Osteocyte (in vitro differentiated cells): ENCODE results near the gene PRMT5. TPM values are rescaled to one million over a fixed set of nuclear protein-coding genes. Genes with fewer than 3 reads are reported as not detected.

Source experiments
- DNase-seq: peaks from one replicate; pipeline ENCODE4 v3.0.0; 2021; ENCODE audit warnings: mixed read lengths; ENCODE audit not compliant: unreplicated experiment; ENCODE audit errors: extremely low spot score
- H3K27ac Mint-ChIP-seq: one replicate; pipeline ENCODE4 v1.8.0; 2021; ENCODE audit warnings: mild to moderate bottlenecking, mixed read lengths; ENCODE audit not compliant: unreplicated experiment
- H3K27me3 Mint-ChIP-seq: one replicate; pipeline ENCODE4 v1.8.0; 2021; ENCODE audit warnings: mixed read lengths; ENCODE audit not compliant: unreplicated experiment
- H3K36me3 Mint-ChIP-seq: one replicate; pipeline ENCODE4 v1.8.0; 2021; ENCODE audit warnings: mixed read lengths; ENCODE audit not compliant: unreplicated experiment
- H3K4me1 Mint-ChIP-seq: one replicate; pipeline ENCODE4 v1.8.0; 2021; ENCODE audit warnings: mixed read lengths; ENCODE audit not compliant: unreplicated experiment
- H3K4me3 Mint-ChIP-seq: one replicate; pipeline ENCODE4 v1.8.0; 2021; ENCODE audit warnings: mild to moderate bottlenecking, moderate library complexity, mixed read lengths; ENCODE audit not compliant: unreplicated experiment
- H3K9me3 Mint-ChIP-seq: one replicate; pipeline ENCODE4 v1.8.0; 2021; ENCODE audit warnings: mixed read lengths; ENCODE audit not compliant: unreplicated experiment
- CTCF ChIP-seq: fragments of 200-600 bp; sonication (generic); IDR thresholded peaks from 2 replicates; pipeline ENCODE4 v1.5.0; 2021; ENCODE audit warnings: antibody characterized with exemption, mild to moderate bottlenecking, moderate library complexity
- total RNA-seq: library from RNA; stranded (reverse); gene quantifications from 2 replicates; pipeline ENCODE4 v1.2.1, GENCODE V29; 2021

PRMT5 gene
- total RNA-seq, 1 donor from 2014 or later, result 68.4 TPM

- Mint-ChIP-seq H3K36me3 (peaks cover 49% of the 10 kb centered on the region), H3K4me3 (no peak overlapping the region), H3K4me1 (peaks cover 23% of the 10 kb centered on the region), H3K27me3 (no peaks in the 10 kb centered on the region), H3K27ac (no peak overlapping the region), H3K9me3 (no peaks in the 10 kb centered on the region)
- DNase-seq, result no peak
- no peak for TF ChIP-seq CTCF
These were observed 5.4 kb downstream of the PRMT5 start for GRCh38 chr14:22923746-22924145.

GRCh38 chr14:22922294-22922693 lies 6.9 kb downstream of the PRMT5 start:
- H3K27ac Mint-ChIP-seq, result no peak overlapping the region
- no peak for DNase-seq
- no peaks in the 10 kb centered on the region for H3K9me3 Mint-ChIP-seq
- no peaks in the 10 kb centered on the region for H3K27me3 Mint-ChIP-seq
- no peak overlapping the region for H3K4me3 Mint-ChIP-seq
- TF ChIP-seq CTCF, result no peak
- peaks cover 24% of the 10 kb centered on the region for H3K4me1 Mint-ChIP-seq
- peaks cover 50% of the 10 kb centered on the region for H3K36me3 Mint-ChIP-seq

GRCh38 chr14:22920697-22921096 lies 8.5 kb downstream of the PRMT5 start:
- no peak for TF ChIP-seq CTCF
- Mint-ChIP-seq H3K27ac (no peak overlapping the region), H3K9me3 (no peaks in the 10 kb centered on the region), H3K36me3 (peaks cover 41% of the 10 kb centered on the region), H3K27me3 (no peaks in the 10 kb centered on the region), H3K4me3 (no peak overlapping the region), H3K4me1 (peaks cover 22% of the 10 kb centered on the region)
- no peak for DNase-seq

- no peak for TF ChIP-seq CTCF
- no peak for DNase-seq
- H3K4me3 Mint-ChIP-seq, result peak overlapping the region; percentile 89
- no peaks in the 10 kb centered on the region for H3K27me3 Mint-ChIP-seq
- no peaks in the 10 kb centered on the region for H3K9me3 Mint-ChIP-seq
- peaks cover 22% of the 10 kb centered on the region for H3K4me1 Mint-ChIP-seq
- peaks cover 37% of the 10 kb centered on the region for H3K36me3 Mint-ChIP-seq
- peak overlapping the region; percentile 100 for H3K27ac Mint-ChIP-seq
These were observed 9.6 kb downstream of the PRMT5 start for GRCh38 chr14:22919601-22919921.

- H3K4me1 Mint-ChIP-seq, result peaks cover 22% of the 10 kb centered on the region
- no peak for TF ChIP-seq CTCF
- peak within 1 kb of the TSS; percentile 100 for H3K27ac Mint-ChIP-seq
- H3K27me3 Mint-ChIP-seq, result no peaks in the 10 kb centered on the region
- DNase-seq, result peak; percentile 100
- peaks cover 34% of the 10 kb centered on the region for H3K36me3 Mint-ChIP-seq
- H3K9me3 Mint-ChIP-seq, result no peaks in the 10 kb centered on the region
- peak within 1 kb of the TSS; percentile 89 for H3K4me3 Mint-ChIP-seq
These were observed 10.2 kb downstream of the PRMT5 start, which contains the start of gene RBM23 for GRCh38 chr14:22918804-22919600. Gene RBM23 (minus strand): TSS chr14:22919149.
